Stimulated activated CD4-positive, alpha-beta T cell treated with anti-CD3 and anti-CD28 coated beads, TNF-alpha, amount 100 ng/mL, for 4 hours (primary cell): Measurements from ENCODE around the gene SMARCD2.
"Not testable (repeated sequence)": the region's sequence is repeated elsewhere in the genome, so short reads cannot be mapped to it uniquely, and the experiment has no call there.

Experiments used
- DNase-seq, 3 experiments: peaks; one replicate each; pipeline ENCODE4 v3.0.0-alpha.2; 2020; ENCODE audit warnings: low read depth in 3 of 3

SMARCD2 gene

DNA sequence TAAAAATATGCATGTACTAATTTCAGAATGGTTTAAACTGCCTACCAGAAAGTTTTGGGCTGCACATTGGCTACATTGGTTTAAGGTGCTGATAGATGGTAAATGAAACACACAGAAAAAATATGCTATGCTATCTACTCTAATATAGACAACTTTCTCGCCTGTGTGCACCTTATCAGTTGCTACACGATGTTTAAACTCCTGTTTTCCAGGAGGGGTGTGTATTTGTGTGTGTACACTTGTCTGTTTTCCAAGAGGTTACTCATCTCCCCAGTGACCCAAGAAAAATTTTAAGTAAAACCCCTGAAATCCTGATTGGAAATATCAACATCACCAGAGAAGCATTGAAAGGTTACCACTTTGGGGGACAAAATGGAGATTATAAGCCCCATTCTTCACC is 36.9 kb downstream of the SMARCD2 start:
- DNase-seq, result no peak

- no peak for DNase-seq
Observed at GRCh38 chr17:63804328-63804727, 38.2 kb downstream of the SMARCD2 start.

GRCh38 chr17:63800783-63801182 is 41.7 kb downstream of the SMARCD2 start:
- no peak for DNase-seq

DNA sequence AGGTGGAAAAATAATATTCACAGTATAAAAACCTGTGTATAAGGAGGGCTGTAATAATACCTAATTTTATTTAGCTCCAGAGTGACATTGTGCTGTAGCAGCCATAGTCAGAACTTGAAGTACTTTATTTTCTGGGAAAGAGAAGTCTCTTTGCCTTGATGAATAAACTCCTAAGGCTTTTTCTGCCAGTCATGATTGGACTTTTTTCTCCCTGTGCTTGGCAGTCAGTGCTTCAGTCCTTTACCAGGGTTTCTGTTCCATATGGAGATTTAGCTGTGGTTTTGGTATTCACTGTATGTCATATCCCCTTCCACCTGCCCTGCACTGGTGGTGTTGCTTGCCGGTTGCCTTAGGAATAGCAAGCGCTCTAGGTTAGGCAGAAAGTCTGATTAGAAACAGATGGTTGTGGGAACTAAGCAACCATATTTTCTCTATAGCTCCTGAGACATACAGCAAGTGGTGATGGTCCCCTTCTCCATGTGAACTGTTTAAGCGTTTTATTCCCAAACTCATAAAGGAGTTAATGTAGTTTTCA is 43.8 kb downstream of the SMARCD2 start:
- no peak for DNase-seq

- DNase-seq, result not testable (repeated sequence)
Observed at GRCh38 chr17:63796375-63796774, 46.1 kb downstream of the SMARCD2 start.

DNA sequence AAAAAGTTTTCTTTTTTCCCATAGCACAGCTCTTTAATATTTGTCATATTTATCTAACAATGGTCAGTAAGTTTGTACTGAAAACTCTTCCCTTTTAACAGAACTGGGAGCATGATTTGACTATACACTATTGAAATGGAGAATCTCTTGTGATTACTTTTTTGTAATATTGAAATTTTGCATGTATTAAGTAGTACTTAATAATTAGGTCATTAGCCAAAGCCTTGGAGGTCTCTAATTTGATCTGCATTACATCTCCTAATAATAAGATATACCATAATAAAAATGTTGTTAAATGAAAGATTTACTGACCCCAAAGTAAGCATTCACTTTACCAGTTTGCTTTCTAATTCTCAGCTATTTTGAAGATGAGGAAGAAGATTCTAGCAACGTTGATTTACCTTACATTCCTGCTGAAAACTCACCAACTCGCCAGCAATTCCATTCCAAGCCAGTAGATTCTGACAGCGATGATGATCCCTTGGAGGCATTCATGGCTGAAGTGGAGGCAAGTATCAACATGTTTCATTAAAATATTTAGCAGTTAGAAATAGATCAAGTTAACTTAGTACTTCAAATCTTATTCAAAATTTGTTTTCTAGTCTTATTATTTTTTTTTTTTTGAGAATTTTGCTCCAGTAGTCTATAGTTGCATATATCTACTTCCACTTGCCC is 50.3 kb downstream of the SMARCD2 start:
- no peak for DNase-seq

GRCh38 chr17:63790057-63790456 is 52.4 kb downstream of the SMARCD2 start:
- no peak for DNase-seq

DNA sequence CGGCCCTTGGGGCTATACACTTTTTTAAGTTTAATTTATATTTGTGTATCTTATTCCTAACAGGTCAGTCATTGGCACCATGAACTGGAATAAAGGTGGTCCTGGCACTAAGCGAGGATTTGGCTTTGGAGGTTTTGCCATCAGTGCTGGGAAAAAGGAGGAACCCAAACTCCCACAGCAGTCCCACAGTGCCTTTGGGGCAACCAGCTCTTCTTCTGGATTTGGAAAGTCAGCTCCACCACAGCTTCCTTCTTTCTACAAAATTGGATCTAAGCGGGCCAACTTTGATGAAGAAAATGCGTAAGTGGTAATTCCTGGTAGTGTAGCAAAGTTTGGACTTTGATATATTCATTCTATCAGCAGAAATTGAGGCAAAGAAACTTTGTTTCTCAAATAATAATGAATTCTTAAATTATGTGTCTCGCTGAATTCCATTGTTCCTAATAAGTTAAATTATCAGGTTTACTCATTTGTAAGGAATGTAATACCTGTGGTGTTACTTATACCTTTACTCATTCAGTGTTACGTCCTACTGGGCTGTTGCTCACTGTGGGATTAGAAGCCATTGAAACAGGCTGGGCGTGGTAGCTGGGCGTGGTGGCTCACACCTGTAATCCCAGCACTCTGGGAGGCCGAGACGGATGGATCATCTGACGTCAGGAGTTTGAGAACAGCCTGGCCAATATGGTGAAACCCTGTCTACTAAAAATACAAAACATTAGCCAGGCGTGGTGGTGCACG is 55.3 kb downstream of the SMARCD2 start:
- DNase-seq, result no peak

DNA sequence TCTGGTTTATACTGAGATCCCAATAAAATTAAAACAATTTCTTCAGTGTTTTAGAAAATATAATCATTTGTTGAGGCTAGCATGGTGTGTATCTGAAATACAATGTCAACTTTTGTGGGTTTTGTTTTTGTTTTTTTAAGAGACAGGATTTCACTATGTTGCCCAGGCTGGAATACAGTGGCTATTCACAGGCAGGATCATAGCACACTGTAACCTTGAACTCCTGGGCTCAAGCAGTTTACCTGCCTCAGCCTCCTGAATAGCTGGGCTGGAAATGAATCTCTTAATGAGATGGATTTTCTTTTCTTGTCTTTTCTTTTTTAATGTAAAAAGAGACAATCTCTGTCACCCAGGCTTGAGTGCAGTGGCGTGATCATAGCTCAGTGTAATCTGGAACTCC is 56.4 kb downstream of the SMARCD2 start:
- no peak for DNase-seq

GRCh38 chr17:63785556-63785955 is 56.9 kb downstream of the SMARCD2 start:
- DNase-seq, result no peak

DNA sequence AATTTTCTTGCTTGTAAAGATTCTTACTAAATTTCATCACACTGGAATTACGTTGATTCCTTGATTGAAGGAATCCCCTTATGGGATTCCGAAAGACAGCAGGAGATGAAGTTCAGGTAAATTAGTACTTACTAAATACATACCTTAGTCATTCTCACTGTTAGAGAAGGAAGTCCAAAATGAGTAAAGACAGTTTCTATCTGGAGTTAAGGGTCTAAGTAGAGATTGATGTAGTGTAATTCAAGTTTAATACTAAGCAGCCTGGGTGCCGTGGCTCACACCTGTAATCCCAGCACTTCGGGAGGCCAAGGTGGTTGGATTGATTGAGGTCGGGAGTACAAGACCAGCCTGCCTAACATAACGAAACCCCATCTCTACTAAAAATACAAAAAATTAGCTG is 59.0 kb downstream of the SMARCD2 start:
- DNase-seq, result no peak
